Tibial artery (tissue), 4 donors: ENCODE measurements around the gene AHCYL2.
A peak's percentile ranks its signal among the peaks of the same experiment; 100 is the strongest.
"Not testable (repeated sequence)": the region's sequence is repeated elsewhere in the genome, so short reads cannot be mapped to it uniquely, and the experiment has no call there.

Experiments
- DNase-seq, 2 donors: peaks; one replicate each; pipeline ENCODE4 v3.0.0-alpha.2; 2019
- H3K27ac ChIP-seq, 2 donors: fragments of 200-600 bp; sonication (generic) in 1 of 2; 1 replicate in 1 of 2; 2 replicates in 1 of 2; pipeline ENCODE4 v1.5.1; 2018 to 2019; ENCODE audit warnings: mild to moderate bottlenecking in 1 of 2
- H3K27me3 ChIP-seq, 2 donors: fragments of 200-600 bp; sonication (generic) in 1 of 2; one replicate each; pipeline versions ENCODE4 v1.5.1 to v1.6.0; 2016 to 2019
- H3K36me3 ChIP-seq, 3 donors: fragments of 200-600 bp; sonication (generic) in 2 of 3; one replicate each; pipeline ENCODE4 v1.5.1; 2016 to 2019; ENCODE audit warnings: mild to moderate bottlenecking in 2 of 3
- H3K4me1 ChIP-seq, 4 donors: fragments of 200-600 bp; sonication (generic) in 2 of 4; 1 replicate in 3 of 4; 2 replicates in 1 of 4; pipeline ENCODE4 v1.5.1; 2016 to 2019
- H3K4me3 ChIP-seq, 2 donors: fragments of 200-600 bp; sonication (generic) in 1 of 2; 1 replicate in 1 of 2; 2 replicates in 1 of 2; pipeline ENCODE4 v1.5.1; 2018 to 2019; ENCODE audit warnings: mild to moderate bottlenecking in 2 of 2
- H3K9me3 ChIP-seq, 3 donors: fragments of 200-600 bp; sonication (generic) in 1 of 3; one replicate each; pipeline ENCODE4 v1.5.1; 2016 to 2019
- intact Hi-C: fragments of 100-400 bp; cut with DNase I; formaldehyde crosslinking; loops from one replicate; pipeline ENCODE4 v1.15.0; 2023; ENCODE audit warnings: low total_unique reads
- TF ChIP-seq, protein P1 (sequence below), 2 experiments: fragments of 200-600 bp in 1 of 2; fragments of 450-650 bp in 1 of 2; IDR thresholded peaks; one replicate each; pipeline ENCODE4 v1.5.1; 2017 to 2019; ENCODE audit warnings: antibody characterized with exemption in 2 of 2, mild to moderate bottlenecking in 1 of 2, moderate library complexity in 1 of 2

The AHCYL2 gene

DNA sequence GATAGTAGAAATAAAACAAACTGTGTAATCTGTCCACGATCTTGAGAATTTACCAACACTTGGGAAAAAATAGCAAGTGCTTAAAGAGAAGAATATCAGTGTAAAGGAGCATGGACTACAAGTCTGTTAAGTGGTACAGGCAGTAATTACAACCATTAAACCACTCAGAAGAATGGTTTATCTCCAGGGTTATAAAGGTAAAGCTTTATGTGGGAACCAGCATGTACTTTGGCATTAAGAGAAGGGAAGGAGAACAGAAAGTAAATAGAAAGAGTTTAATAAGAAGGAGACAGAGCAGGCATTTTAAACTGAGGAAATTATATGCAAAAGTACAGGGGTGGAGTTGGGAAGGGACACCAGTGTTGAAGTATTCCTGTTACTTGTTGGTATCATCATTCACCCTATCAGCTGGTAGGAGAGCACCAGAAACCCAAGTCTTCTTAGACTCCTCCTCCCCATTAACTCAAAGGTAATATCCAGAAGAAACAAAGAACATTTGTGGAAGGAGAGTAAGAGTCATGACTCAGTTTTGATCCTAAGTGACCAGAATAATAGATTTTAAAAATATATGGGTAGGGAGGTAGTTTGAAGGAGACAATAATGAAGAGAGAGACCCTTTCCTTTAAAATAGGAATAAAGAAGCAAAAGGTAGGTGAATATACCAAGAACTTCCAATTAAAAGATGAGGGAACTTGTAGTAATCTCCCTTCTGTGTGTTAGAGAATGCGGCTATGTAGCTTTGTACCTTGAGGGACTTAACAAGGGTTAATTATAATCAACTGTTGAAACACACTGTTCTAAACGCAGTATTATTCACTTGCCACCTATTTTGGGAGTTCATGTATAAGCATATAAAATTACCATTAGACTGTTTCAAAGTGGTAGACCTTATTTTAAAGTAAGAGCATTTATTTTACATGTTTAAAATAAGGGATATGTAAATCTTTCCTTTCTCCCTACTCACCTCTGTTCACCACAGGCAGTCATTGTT is 117.3 kb downstream of the AHCYL2 start:
- Histone ChIP-seq H3K36me3 (no peaks in the 10 kb centered on the region), H3K4me1 (no peaks in the 10 kb centered on the region), H3K4me3 (no peak overlapping the region), H3K27me3 (no peaks in the 10 kb centered on the region), H3K9me3 (no peaks in the 10 kb centered on the region), H3K27ac (no peak overlapping the region)
- intact Hi-C loops: no loop called here
- DNase-seq: no peak
- TF ChIP-seq, protein P1, sequence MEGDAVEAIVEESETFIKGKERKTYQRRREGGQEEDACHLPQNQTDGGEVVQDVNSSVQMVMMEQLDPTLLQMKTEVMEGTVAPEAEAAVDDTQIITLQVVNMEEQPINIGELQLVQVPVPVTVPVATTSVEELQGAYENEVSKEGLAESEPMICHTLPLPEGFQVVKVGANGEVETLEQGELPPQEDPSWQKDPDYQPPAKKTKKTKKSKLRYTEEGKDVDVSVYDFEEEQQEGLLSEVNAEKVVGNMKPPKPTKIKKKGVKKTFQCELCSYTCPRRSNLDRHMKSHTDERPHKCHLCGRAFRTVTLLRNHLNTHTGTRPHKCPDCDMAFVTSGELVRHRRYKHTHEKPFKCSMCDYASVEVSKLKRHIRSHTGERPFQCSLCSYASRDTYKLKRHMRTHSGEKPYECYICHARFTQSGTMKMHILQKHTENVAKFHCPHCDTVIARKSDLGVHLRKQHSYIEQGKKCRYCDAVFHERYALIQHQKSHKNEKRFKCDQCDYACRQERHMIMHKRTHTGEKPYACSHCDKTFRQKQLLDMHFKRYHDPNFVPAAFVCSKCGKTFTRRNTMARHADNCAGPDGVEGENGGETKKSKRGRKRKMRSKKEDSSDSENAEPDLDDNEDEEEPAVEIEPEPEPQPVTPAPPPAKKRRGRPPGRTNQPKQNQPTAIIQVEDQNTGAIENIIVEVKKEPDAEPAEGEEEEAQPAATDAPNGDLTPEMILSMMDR (IDR thresholded peaks at IDR 0.05): no peak

DNA sequence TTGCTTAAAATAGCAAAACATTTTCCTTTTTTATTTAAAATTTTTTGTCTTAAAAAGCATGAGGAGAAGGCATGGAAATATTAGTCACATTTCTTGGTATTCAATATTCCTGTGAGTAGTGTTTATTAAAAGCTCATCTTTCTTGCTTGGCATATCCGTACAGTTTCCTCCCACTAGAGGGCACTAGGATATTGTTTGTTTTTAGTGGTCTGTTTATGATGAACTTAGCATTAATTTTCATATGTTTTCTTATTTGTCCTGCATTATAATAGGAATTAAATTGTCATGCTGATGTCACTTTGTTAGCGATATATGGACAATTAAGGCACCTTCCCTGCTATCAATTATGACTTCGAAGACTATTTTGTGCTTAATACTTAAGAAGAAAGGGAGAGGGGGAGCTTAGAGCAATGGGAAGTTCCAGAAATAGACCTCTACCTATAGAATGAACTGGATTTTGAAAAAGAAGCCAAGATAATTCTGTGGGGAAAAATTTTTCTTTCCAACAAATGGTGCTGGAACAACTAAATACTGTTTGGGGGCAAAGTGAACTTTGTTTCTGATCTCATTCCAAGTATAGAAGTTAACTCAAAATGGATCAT is 118.4 kb downstream of the AHCYL2 start:
- DNase-seq: no peak
- H3K9me3 ChIP-seq: no peaks in the 10 kb centered on the region
- intact Hi-C loops: no loop called here
- H3K27me3 ChIP-seq: no peaks in the 10 kb centered on the region
- TF ChIP-seq, protein P1 (IDR thresholded peaks at IDR 0.05): peak; percentile 42 to 58
- no peak overlapping the region for H3K27ac ChIP-seq
- H3K4me1 ChIP-seq: no peaks in the 10 kb centered on the region
- no peak overlapping the region for H3K4me3 ChIP-seq
- no peaks in the 10 kb centered on the region for H3K36me3 ChIP-seq

DNA sequence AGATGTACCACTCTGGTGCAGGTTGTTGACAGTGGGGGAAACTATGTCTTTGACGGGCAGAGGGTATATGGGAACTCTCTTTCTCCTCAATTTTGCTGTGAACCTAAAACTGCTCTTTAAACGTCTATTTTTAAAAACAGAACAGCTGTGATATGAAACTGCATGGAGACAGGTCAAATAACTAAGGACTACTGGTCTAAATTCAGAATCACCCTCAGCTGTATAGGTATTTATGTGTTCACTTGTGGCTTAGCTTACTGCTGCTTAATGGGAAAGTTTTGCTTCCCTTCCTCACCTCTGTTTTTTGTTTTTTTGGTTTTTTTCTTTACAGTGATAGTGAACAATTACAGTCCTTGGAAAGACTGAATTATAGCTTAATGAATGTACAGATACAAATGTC is 122.5 kb downstream of the AHCYL2 start:
- H3K9me3 ChIP-seq: no peaks in the 10 kb centered on the region
- no peak for DNase-seq
- intact Hi-C loops: no loop called here
- H3K4me1 ChIP-seq: no peaks in the 10 kb centered on the region
- H3K27me3 ChIP-seq: no peaks in the 10 kb centered on the region
- no peak overlapping the region for H3K27ac ChIP-seq
- TF ChIP-seq, protein P1 (IDR thresholded peaks at IDR 0.05): no peak
- no peak overlapping the region for H3K4me3 ChIP-seq
- no peaks in the 10 kb centered on the region for H3K36me3 ChIP-seq

DNA sequence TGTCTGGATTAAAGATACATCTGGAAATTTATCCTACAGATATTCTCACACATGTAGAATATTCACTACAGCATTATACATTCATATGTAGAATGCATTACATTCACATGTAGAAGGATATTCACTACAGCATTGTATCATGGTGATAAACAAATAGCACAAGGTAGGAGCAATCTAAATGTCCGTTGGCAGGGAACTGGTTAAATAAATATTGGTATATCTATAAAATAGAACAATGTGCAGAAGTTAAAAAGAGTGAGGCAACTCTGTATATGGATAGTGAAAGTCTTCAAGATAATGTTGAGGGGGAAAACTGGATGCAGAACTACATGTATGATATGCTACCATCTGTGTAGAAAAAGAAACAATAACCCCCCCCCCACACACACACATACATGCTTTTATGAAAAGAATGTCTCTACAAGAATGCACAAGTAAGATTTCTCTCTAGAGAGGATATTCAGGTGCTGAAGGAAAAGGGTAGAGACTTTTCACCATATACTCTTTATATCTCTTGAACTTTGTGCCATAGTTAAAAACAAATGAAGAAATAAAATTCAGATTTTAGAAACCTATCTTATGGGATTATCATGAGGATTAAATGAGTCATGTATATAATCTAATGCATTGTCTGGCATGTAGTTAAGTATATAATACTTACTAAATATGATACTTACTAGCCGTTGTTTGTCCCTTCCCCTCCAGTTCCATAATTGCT is 123.4 kb downstream of the AHCYL2 start:
- Histone ChIP-seq H3K36me3 (no peaks in the 10 kb centered on the region), H3K27ac (no peak overlapping the region), H3K9me3 (no peaks in the 10 kb centered on the region), H3K4me1 (no peaks in the 10 kb centered on the region), H3K27me3 (no peaks in the 10 kb centered on the region), H3K4me3 (no peak overlapping the region)
- TF ChIP-seq, protein P1 (IDR thresholded peaks at IDR 0.05): no peak
- intact Hi-C loops: no loop called here
- no peak for DNase-seq

DNA sequence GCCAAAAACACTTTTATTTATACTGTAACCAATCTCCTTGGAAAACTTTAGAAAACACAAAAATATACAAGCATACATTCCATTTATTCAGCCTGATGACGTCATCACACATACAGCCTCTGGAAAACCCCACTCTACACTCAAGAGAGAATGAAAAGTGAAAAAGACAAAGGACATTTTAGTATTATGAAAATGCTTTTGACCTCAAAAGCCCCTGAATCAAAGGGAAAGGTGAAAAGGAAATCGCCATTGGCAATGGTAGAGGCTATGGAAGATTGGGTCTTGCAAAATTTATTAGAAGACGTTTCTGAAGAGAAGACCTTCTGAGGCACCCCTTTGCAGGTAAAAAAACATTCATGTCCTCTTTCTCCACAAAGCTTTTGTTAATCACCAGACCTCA is 126.5 kb downstream of the AHCYL2 start:
- intact Hi-C loops: no loop called here
- H3K27ac ChIP-seq: no peak overlapping the region
- TF ChIP-seq, protein P1 (IDR thresholded peaks at IDR 0.05): no peak
- H3K36me3 ChIP-seq: no peaks in the 10 kb centered on the region
- H3K4me3 ChIP-seq: no peak overlapping the region
- H3K27me3 ChIP-seq: no peaks in the 10 kb centered on the region
- H3K9me3 ChIP-seq: no peaks in the 10 kb centered on the region
- H3K4me1 ChIP-seq: no peaks in the 10 kb centered on the region
- DNase-seq: no peak

DNA sequence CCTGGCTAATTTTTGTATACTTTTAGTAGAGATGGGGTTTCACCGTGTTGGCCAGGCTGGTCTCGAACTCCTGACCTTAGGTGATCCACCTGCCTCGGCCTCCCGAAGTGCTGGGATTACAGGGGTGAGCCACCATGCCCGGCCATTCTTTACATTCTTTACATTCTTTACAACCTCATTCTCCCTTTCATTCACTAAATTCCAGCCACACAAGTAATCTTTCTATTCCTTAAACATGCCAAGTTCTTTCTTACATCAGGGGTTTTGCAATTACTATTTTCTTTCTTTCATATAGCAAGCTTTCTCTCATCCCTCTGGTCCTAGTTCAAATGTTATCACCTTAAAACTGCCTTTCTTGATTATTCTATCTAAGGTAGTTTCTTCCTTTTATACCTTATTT is 128.3 kb downstream of the AHCYL2 start:
- H3K4me1 ChIP-seq, H3K4me3 ChIP-seq, DNase-seq, H3K27ac ChIP-seq, intact Hi-C loops, H3K9me3 ChIP-seq, H3K36me3 ChIP-seq, H3K27me3 ChIP-seq: not testable (repeated sequence)
